PC-9 (cell line): ENCODE results near the gene EXOC4. TPM values are rescaled to one million over a fixed set of nuclear protein-coding genes. Genes with fewer than 3 reads are reported as not detected.

Source experiments
- BruUV-seq: library from RNA; stranded (reverse); fragments of 400-500 nt; replicated peaks from 2 replicates; lab custom pipeline; 2021; lab: Mats Ljungman, UMichigan
- CTCF ChIA-PET: fragments of 300-600 bp; sonication (Branson Sonifier 250); formaldehyde crosslinking; loops from one replicate; lab custom pipeline; 2022; ENCODE audit warnings: antibody characterized with exemption; lab: Charles Lee
- POLR2A ChIA-PET: fragments of 300-600 bp; sonication (Branson Sonifier 250); formaldehyde crosslinking; loops from one replicate; lab custom pipeline; 2022; ENCODE audit warnings: antibody characterized with exemption; ENCODE audit not compliant: unreplicated experiment; lab: Charles Lee
- DNase-seq, 2 experiments: peaks; one replicate each; pipeline versions ENCODE4 v3.0.0 to v3.0.0-alpha.2; 2015 to 2022; ENCODE audit warnings: mixed read lengths in 1 of 2
- H2AFZ ChIP-seq: fragments of 200-600 bp; sonication (generic); 2 replicates; pipeline ENCODE4 v1.8.1; 2017; ENCODE audit warnings: antibody characterized with exemption
- H3F3A ChIP-seq: fragments of 200-600 bp; sonication (generic); 2 replicates; pipeline ENCODE4 v1.8.1; 2017; ENCODE audit warnings: antibody characterized with exemption, mild to moderate bottlenecking, low read depth; ENCODE audit not compliant: insufficient read depth
- H3K27ac ChIP-seq: fragments of 200-600 bp; sonication (generic); 2 replicates; pipeline ENCODE4 v1.6.1; 2016; ENCODE audit warnings: mixed run types
- H3K27me3 ChIP-seq: fragments of 200-600 bp; sonication (generic); 2 replicates; pipeline ENCODE4 v1.6.1; 2016; ENCODE audit warnings: low read depth, mixed run types; ENCODE audit not compliant: insufficient read depth
- H3K36me3 ChIP-seq: fragments of 200-600 bp; sonication (generic); 2 replicates; pipeline ENCODE4 v1.6.1; 2016; ENCODE audit warnings: low read depth, mixed run types
- H3K4me1 ChIP-seq: fragments of 200-600 bp; sonication (generic); replicated peaks from 2 replicates; pipeline ENCODE4 v1.6.1; 2016; ENCODE audit warnings: mixed run types; ENCODE audit not compliant: insufficient read depth
- H3K4me2 ChIP-seq: fragments of 200-600 bp; sonication (generic); 2 replicates; pipeline ENCODE4 v1.6.1; 2017; ENCODE audit warnings: mixed run types
- H3K4me3 ChIP-seq: fragments of 200-600 bp; sonication (generic); 2 replicates; pipeline ENCODE4 v1.6.1; 2016; ENCODE audit warnings: mixed run types
- H3K79me2 ChIP-seq: fragments of 200-600 bp; sonication (generic); 2 replicates; pipeline ENCODE4 v1.6.1; 2017; ENCODE audit warnings: low read depth, mixed run types
- H3K9me2 ChIP-seq: fragments of 200-600 bp; sonication (generic); 2 replicates; pipeline ENCODE4 v1.8.1; 2017; ENCODE audit warnings: mild to moderate bottlenecking; ENCODE audit not compliant: insufficient read depth
- H3K9me3 ChIP-seq: fragments of 200-600 bp; sonication (generic); 2 replicates; pipeline ENCODE4 v1.8.1; 2016; ENCODE audit warnings: low read depth; ENCODE audit not compliant: insufficient read depth
- H4K20me1 ChIP-seq: fragments of 200-600 bp; sonication (generic); 2 replicates; pipeline ENCODE4 v1.8.1; 2017; ENCODE audit not compliant: insufficient read depth
- CTCF ChIP-seq: fragments of 200-600 bp; sonication (generic); conservative IDR thresholded peaks from 2 replicates; pipeline ENCODE4 v1.6.1; 2017; ENCODE audit warnings: mixed run types, antibody characterized with exemption, mild to moderate bottlenecking, moderate library complexity
- EZH2 ChIP-seq: fragments of 200-600 bp; sonication (generic); IDR thresholded peaks from 2 replicates; pipeline ENCODE4 v1.8.0; 2017; ENCODE audit warnings: antibody characterized with exemption, low read depth
- intact Hi-C: fragments of 100-400 bp; cut with micrococcal nuclease; formaldehyde crosslinking; loops from one replicate; pipeline ENCODE4 v1.10.0; 2022; ENCODE audit not compliant: unreplicated experiment
- total RNA-seq: library from RNA; stranded (reverse); gene quantifications from 2 replicates; pipeline ENCODE4 v1.2.3, GENCODE V29; 2021

The EXOC4 gene
- total RNA-seq, 1 experiment from 2014 or later, result 101 TPM

GRCh38 chr7:133923974-133924373 is 671.1 kb downstream of the EXOC4 start:
- intact Hi-C loops, result no loop called here
- Histone ChIP-seq H4K20me1 (0 out of 2 replicates have a peak, but pooled peaks cover 5% of the 10 kb centered on the region), H3K4me3 (no peak overlapping the region), H3K4me2 (no peak overlapping the region), H3K36me3 (no peaks in the 10 kb centered on the region), H3K27ac (no peak overlapping the region), H3F3A (no peaks in the 10 kb centered on the region), H3K27me3 (no peaks in the 10 kb centered on the region), H3K9me3 (no peaks in the 10 kb centered on the region; the same call in 1 of the 2 replicates), H3K4me1 (no peaks in the 10 kb centered on the region), H3K79me2 (no peaks in the 10 kb centered on the region), H3K9me2 (no peaks in the 10 kb centered on the region; the same call in 1 of the 2 replicates), H2AFZ (no peak overlapping the region)
- BruUV-seq, result no TSS peak
- TF ChIP-seq CTCF (no peak), EZH2 (no peak)
- ChIA-PET POLR2A (no interaction called here), CTCF (no interaction called here)
- DNase-seq, result no peak

- ChIA-PET CTCF (no interaction called here), POLR2A (no interaction called here)
- Histone ChIP-seq H3F3A (no peaks in the 10 kb centered on the region), H3K4me1 (no peaks in the 10 kb centered on the region), H3K9me2 (no peaks in the 10 kb centered on the region), H3K27ac (no peak overlapping the region), H3K4me3 (no peak overlapping the region), H2AFZ (no peak overlapping the region), H3K4me2 (no peak overlapping the region), H3K36me3 (no peaks in the 10 kb centered on the region), H3K9me3 (no peaks in the 10 kb centered on the region), H4K20me1 (no peaks in the 10 kb centered on the region), H3K27me3 (no peaks in the 10 kb centered on the region), H3K79me2 (no peaks in the 10 kb centered on the region)
- BruUV-seq, result no TSS peak
- DNase-seq, result peak in 1 of 2 experiments; percentile 48
- TF ChIP-seq EZH2, result no peak
- TF ChIP-seq CTCF, result no peak
- intact Hi-C loops, result no loop called here
Observed at GRCh38 chr7:133931053-133931452, 678.2 kb downstream of the EXOC4 start.

GRCh38 chr7:133932591-133932990 is 679.7 kb downstream of the EXOC4 start:
- H3K9me3 ChIP-seq, result no peaks in the 10 kb centered on the region
- no peak overlapping the region for H3K27ac ChIP-seq
- H4K20me1 ChIP-seq, result no peaks in the 10 kb centered on the region; the same call in 1 of the 2 replicates
- H3K4me3 ChIP-seq, result no peak overlapping the region
- no peaks in the 10 kb centered on the region for H3K27me3 ChIP-seq
- H3K4me2 ChIP-seq, result no peak overlapping the region
- ChIA-PET POLR2A (no interaction called here), CTCF (no interaction called here)
- H3K79me2 ChIP-seq, result no peaks in the 10 kb centered on the region
- no peaks in the 10 kb centered on the region for H3K4me1 ChIP-seq
- TF ChIP-seq EZH2 (no peak), CTCF (no peak)
- no peaks in the 10 kb centered on the region for H3K9me2 ChIP-seq
- H2AFZ ChIP-seq, result no peak overlapping the region
- intact Hi-C loops, result no loop called here
- no peak for DNase-seq
- BruUV-seq, result no TSS peak
- H3F3A ChIP-seq, result no peaks in the 10 kb centered on the region
- H3K36me3 ChIP-seq, result no peaks in the 10 kb centered on the region
